Mesodermal cell (in vitro differentiated cells): ENCODE results near the gene IKZF1. TPM values are rescaled to one million over a fixed set of nuclear protein-coding genes. Genes with fewer than 3 reads are reported as not detected.

Source experiments
- H3K27ac ChIP-seq: 2 replicates; pipeline ENCODE4 v1.7.0; 2013; ENCODE audit warnings: mild to moderate bottlenecking, low read depth, low read length, moderate library complexity; ENCODE audit not compliant: severe bottlenecking
- H3K36me3 ChIP-seq: 2 replicates; pipeline ENCODE4 v1.7.1; 2013; ENCODE audit warnings: mild to moderate bottlenecking, low read length, moderate library complexity; ENCODE audit not compliant: control insufficient read depth, insufficient read depth
- H3K4me1 ChIP-seq: one replicate; pipeline ENCODE4 v1.7.1; 2013; ENCODE audit warnings: mild to moderate bottlenecking, low read length; ENCODE audit not compliant: insufficient read depth, control insufficient read depth, poor library complexity, severe bottlenecking
- H3K4me3 ChIP-seq: 2 replicates; pipeline ENCODE4 v1.7.0; 2013; ENCODE audit warnings: low read length, control low read depth, mild to moderate bottlenecking; ENCODE audit not compliant: insufficient read depth, poor library complexity, severe bottlenecking; ENCODE audit errors: extremely low read depth
- H3K9me3 ChIP-seq: 2 replicates; pipeline ENCODE4 v1.7.1; 2013; ENCODE audit warnings: mild to moderate bottlenecking, low read length, moderate library complexity; ENCODE audit not compliant: control insufficient read depth
- WGBS, 2 experiments: methylation state at CpG; one replicate each; pipeline ENCODE4 v1.1.5; 2013; ENCODE audit warnings: missing lambda C conversion rate in 2 of 2; ENCODE audit not compliant: insufficient coverage in 2 of 2; 5-methylcytosine and 5-hydroxymethylcytosine counted together
- polyA plus RNA-seq, 2 experiments: library from polyadenylated mRNA; stranded (reverse); fragments of 50-300 nt; gene quantifications; one replicate each; pipeline ENCODE4 v1.2.3, GENCODE V29; 2013

The IKZF1 gene
- 1.7 TPM for polyA plus RNA-seq (2013, experiment 1 of 2)
- polyA plus RNA-seq (2013, experiment 2 of 2): 1.1 TPM

DNA sequence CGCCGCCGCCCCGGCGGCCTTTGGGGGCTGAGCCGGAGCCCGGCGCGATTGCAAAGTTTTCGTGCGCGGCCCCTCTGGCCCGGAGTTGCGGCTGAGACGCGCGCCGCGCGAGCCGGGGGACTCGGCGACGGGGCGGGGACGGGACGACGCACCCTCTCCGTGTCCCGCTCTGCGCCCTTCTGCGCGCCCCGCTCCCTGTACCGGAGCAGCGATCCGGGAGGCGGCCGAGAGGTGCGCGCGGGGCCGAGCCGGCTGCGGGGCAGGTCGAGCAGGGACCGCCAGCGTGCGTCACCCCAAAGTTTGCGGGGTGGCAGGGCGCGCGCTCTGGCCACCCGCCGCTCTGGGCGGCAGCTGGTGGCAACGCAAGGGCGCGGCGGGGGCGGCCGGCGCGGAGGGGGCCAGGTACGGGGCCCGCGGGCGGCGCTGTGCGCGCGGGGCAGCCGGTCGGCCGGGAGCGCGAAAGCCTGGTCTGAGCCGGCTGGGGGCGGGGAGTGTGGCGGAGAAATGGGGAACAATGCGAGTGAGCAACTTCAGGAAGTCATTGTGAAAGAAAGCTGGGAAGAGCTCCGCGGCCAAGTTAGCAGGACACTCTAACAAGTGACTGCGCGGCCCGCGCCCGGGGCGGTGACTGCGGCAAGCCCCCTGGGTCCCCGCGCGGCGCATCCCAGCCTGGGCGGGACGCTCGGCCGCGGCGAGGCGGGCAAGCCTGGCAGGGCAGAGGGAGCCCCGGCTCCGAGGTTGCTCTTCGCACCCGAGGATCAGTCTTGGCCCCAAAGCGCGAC lies at the start of gene IKZF1:
IKZF1 (plus strand) TSS at position 588 of the 782 bp plus-strand sequence. CDS start 14,346 bp downstream, outside the sequence.
- H3K27ac ChIP-seq: no peak within 1 kb of the TSS
- H3K9me3 ChIP-seq: no peaks in the 10 kb centered on the region
- H3K4me3 ChIP-seq: peak within 1 kb of the TSS; percentile 52
- no peaks in the 10 kb centered on the region for H3K36me3 ChIP-seq
- H3K4me1 ChIP-seq: peaks cover 7% of the 10 kb centered on the region
- 0 to 1% methylated on average over 69 to 86 of the region's 107 CpGs for WGBS, 2 experiments

DNA sequence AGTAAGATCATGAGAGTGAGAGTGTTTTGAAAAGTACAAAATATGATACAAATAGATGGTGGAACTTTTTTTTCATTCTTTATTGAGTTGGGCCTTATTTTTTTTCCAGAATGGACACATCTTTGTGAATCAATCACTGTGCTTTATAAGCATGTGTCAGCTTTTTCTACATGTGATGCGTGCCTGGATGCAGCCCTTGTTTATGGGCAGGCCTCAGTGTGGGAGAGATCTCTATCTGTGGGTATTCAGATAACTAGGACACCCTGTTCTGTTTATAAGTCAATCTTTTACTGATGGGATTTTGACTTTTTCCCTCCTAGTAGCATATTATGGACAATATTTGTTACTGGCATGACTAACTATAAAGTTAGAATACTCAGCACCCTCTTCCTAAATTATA lies 42.9 kb upstream of the IKZF1 start:
- Histone ChIP-seq H3K4me1 (peaks cover 4% of the 10 kb centered on the region), H3K36me3 (no peaks in the 10 kb centered on the region), H3K9me3 (no peaks in the 10 kb centered on the region), H3K4me3 (no peak overlapping the region), H3K27ac (no peak overlapping the region)
- no CpG with 5 or more reads among the region's 1 CpG for WGBS, 2 experiments

DNA sequence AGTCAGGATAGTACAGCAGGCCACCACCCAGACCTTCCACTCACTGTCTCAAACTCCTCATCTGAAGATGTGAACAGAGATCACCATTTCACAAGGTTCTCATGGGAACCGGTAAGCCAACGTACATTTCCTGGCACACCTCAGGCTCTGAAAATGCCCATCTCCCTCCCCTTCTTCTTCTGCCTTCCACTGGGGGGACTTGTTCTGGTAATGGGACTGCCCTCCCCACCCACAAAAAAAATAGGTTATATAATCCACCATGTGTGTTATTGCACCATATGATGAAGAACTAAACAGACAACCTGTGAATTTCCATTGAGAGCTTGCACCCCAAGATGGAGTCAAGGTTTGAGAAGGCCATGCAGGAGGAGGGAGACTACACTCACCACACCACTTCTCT lies 42.1 kb upstream of the IKZF1 start:
- Histone ChIP-seq H3K9me3 (no peaks in the 10 kb centered on the region), H3K27ac (no peak overlapping the region), H3K4me1 (peaks cover 4% of the 10 kb centered on the region), H3K36me3 (no peaks in the 10 kb centered on the region), H3K4me3 (no peak overlapping the region)
- WGBS, 2 experiments: 100% methylated on average over 1 of the region's 2 CpGs; no CpG with 5 or more reads in 1 of the 2 experiments

GRCh38 chr7:50262916-50263690 lies 41.4 kb upstream of the IKZF1 start:
- no CpG with 5 or more reads among the region's 1 CpG for WGBS, 2 experiments
- Histone ChIP-seq H3K27ac (no peak overlapping the region), H3K4me3 (no peak overlapping the region), H3K4me1 (peaks cover 4% of the 10 kb centered on the region), H3K36me3 (no peaks in the 10 kb centered on the region), H3K9me3 (no peaks in the 10 kb centered on the region)

DNA sequence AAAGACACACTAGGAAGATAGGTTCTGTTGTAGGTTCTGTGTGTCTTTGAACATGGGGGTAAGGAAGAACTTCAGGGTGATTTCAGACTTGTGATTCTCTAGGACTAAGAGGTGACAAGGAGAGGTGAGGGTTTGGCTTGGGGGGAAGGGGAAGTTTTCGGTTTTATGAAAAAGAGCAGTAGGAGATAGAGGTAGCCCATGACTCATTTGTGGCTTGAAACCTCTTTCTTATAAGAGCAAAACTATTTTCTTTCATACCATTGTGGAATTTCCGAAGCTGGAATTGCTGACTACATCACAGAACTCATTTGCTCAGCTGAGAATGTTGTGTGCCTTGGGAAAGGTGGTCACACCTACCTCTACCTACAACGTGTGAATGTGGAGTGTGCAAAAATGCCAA lies 39.6 kb upstream of the IKZF1 start:
- H3K4me1 ChIP-seq: peaks cover 4% of the 10 kb centered on the region
- H3K4me3 ChIP-seq: no peak overlapping the region
- no peak overlapping the region for H3K27ac ChIP-seq
- no CpG with 5 or more reads among the region's 3 CpGs for WGBS, 2 experiments
- H3K36me3 ChIP-seq: no peaks in the 10 kb centered on the region
- no peaks in the 10 kb centered on the region for H3K9me3 ChIP-seq

DNA sequence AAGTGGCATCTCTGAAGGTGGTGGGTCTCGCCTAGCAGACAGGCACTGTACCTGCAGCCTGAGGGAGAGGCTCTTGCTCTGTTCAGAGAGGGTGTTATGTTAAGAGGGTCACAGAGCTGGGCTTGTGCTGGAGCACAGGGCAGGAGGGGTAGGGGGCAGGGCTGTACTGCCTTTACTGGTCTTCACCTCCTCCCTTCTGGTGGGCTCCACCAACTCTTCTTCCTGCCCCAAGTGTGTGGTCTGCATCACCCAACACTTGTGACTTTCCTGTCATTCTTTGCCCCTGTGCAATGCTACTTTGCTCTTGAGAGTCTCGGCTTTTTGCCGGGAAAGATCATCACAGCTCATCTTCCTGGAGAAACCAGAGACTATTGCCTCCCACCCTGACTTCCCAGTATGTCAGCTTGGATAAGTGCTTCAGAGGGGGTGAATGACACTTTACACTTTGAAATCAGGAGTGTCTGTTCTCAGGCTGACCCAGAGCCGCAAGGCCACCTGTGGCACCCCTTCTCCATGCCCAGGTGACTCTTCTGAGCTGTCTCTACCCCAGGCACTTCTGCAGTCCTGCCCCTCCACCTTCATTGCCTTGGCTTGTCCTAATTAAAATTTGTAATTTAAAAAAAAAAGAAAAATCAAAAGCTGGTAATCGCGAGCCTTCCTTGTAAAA lies 38.4 kb upstream of the IKZF1 start:
- Histone ChIP-seq H3K36me3 (no peaks in the 10 kb centered on the region), H3K4me1 (peaks cover 4% of the 10 kb centered on the region), H3K9me3 (no peaks in the 10 kb centered on the region), H3K27ac (no peak overlapping the region), H3K4me3 (no peak overlapping the region)
- 85 to 91% methylated on average over 1 to 5 of the region's 6 CpGs for WGBS, 2 experiments

GRCh38 chr7:50266635-50267386 lies 37.7 kb upstream of the IKZF1 start:
- Histone ChIP-seq H3K4me3 (no peak overlapping the region), H3K9me3 (no peaks in the 10 kb centered on the region), H3K4me1 (peaks cover 4% of the 10 kb centered on the region), H3K36me3 (no peaks in the 10 kb centered on the region), H3K27ac (no peak overlapping the region)
- WGBS, 2 experiments: 80 to 86% methylated on average over 7 to 8 of the region's 11 CpGs

- Histone ChIP-seq H3K4me1 (peaks cover 4% of the 10 kb centered on the region), H3K4me3 (no peak overlapping the region), H3K36me3 (no peaks in the 10 kb centered on the region), H3K9me3 (no peaks in the 10 kb centered on the region), H3K27ac (no peak overlapping the region)
- 73 to 74% methylated on average over 2 of the region's 2 CpGs for WGBS, 2 experiments
These were observed 36.9 kb upstream of the IKZF1 start for GRCh38 chr7:50267525-50268041.

DNA sequence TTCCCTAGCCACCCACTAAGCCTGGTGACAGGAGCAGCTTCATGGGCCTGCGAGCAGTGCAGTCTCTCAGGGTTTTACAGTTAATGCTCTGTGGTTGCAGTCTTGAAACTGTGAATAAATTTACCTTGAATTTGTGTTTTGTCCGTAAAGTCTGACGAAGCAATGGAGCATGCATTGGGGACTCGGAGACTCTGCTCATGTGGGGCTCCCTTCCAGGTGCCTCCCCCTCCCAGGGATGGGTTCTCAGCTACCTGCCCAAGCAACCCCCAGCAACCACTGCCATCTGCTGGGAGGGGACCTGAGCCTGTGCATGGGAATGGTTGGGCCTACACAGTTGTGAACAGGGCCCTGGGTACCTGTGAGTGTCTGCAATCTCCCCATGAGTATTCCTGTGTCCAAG lies 36.3 kb upstream of the IKZF1 start:
- H3K36me3 ChIP-seq: no peaks in the 10 kb centered on the region
- H3K4me3 ChIP-seq: no peak overlapping the region
- no peaks in the 10 kb centered on the region for H3K9me3 ChIP-seq
- 100% methylated on average over 1 to 3 of the region's 4 CpGs for WGBS, 2 experiments
- H3K4me1 ChIP-seq: no peaks in the 10 kb centered on the region
- H3K27ac ChIP-seq: no peak overlapping the region

GRCh38 chr7:50268990-50269389 lies 35.5 kb upstream of the IKZF1 start:
- H3K9me3 ChIP-seq: no peaks in the 10 kb centered on the region
- no peaks in the 10 kb centered on the region for H3K4me1 ChIP-seq
- H3K4me3 ChIP-seq: no peak overlapping the region
- H3K27ac ChIP-seq: no peak overlapping the region
- WGBS, 2 experiments: 84 to 100% methylated on average over 2 to 3 of the region's 3 CpGs
- H3K36me3 ChIP-seq: no peaks in the 10 kb centered on the region
